Prostate gland (tissue), 2 donors: ENCODE data around the gene SLC35F4. TPM values are rescaled to one million over a fixed set of nuclear protein-coding genes. Genes with fewer than 3 reads are reported as not detected.

ENCODE experiments used
- DNase-seq: peaks from one replicate; pipeline ENCODE4 v3.0.0-alpha.2; 2019; ENCODE audit warnings: low spot score
- H3K27ac ChIP-seq, 2 donors: fragments of 200-600 bp; sonication (generic); 2 replicates each; pipeline ENCODE4 v1.5.1; 2017 to 2019
- H3K27me3 ChIP-seq: fragments of 200-600 bp; sonication (generic); replicated peaks from 2 replicates; pipeline ENCODE4 v1.5.1; 2019; ENCODE audit not compliant: insufficient read depth
- H3K36me3 ChIP-seq, 2 donors: fragments of 200-600 bp; sonication (generic); 1 replicate in 1 of 2; 2 replicates in 1 of 2; pipeline versions ENCODE4 v1.5.1 to v1.8.1; 2017 to 2019
- H3K4me1 ChIP-seq: fragments of 200-600 bp; sonication (generic); replicated peaks from 2 replicates; pipeline ENCODE4 v1.5.1; 2019
- H3K4me3 ChIP-seq, 2 donors: fragments of 200-600 bp; sonication (generic); 2 replicates each; pipeline ENCODE4 v1.5.1; 2017 to 2019
- H3K9me3 ChIP-seq: fragments of 200-600 bp; sonication (generic); 2 replicates; pipeline ENCODE4 v1.5.1; 2017
- POLR2A ChIP-seq: fragments of 450-650 bp; IDR thresholded peaks from one replicate; pipeline ENCODE4 v1.6.1; 2016; ENCODE audit warnings: antibody characterized with exemption, mild to moderate bottlenecking
- POLR2AphosphoS5 ChIP-seq: sonication (generic); formaldehyde crosslinking; IDR thresholded peaks from one replicate; pipeline ENCODE4 v1.6.1; 2017; ENCODE audit warnings: antibody characterized with exemption
- WGBS: methylation state at CpG from one replicate; pipeline ENCODE4 v1.1.5; 2018; 5-methylcytosine and 5-hydroxymethylcytosine counted together
- intact Hi-C: fragments of 100-400 bp; cut with DNase I; formaldehyde crosslinking; loops from one replicate; pipeline ENCODE4 v1.14.2; 2022
- total RNA-seq, 2 donors: library from RNA; depleted of rRNA; stranded (reverse); fragments of >200 nt; gene quantifications; one replicate each; pipeline ENCODE4 v1.1.0, GENCODE V29; 2016
- TF ChIP-seq, protein P1 (sequence below), 4 experiments: fragments of 200-600 bp in 2 of 4; fragments of 450-650 bp in 2 of 4; sonication (generic) in 2 of 4; IDR thresholded peaks; 1 replicate in 3 of 4; 2 replicates in 1 of 4; pipeline ENCODE4 v1.5.1; 2016 to 2019; ENCODE audit warnings: antibody characterized with exemption in 4 of 4, mild to moderate bottlenecking in 2 of 4, moderate library complexity in 2 of 4

SLC35F4 gene
- total RNA-seq, 2 donors from 2014 or later = 2.4 to 2.9 TPM

DNA sequence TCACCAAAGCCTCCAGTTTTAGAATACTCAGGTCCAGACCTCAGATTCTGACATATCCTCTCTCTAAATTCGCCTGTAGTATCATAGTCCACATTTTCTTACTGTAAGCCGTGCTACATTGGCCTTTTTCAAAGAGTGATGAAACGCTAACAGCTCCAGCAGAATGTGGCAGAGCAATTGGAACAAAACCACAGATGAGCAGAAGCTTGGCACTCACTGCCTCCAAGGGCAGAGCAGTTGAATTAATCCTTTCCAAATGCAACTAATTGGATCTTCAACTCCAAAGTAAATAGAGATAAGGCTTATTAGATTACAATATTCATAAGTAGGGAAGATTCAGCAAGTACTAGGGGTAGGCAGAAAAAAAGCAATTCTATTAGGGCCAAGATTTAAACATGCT lies 128.3 kb downstream of the SLC35F4 start:
- H3K9me3 ChIP-seq = no peaks in the 10 kb centered on the region
- H3K4me3 ChIP-seq = no peak overlapping the region
- H3K27ac ChIP-seq = no peak overlapping the region
- H3K27me3 ChIP-seq = no peaks in the 10 kb centered on the region
- TF ChIP-seq, protein P1, sequence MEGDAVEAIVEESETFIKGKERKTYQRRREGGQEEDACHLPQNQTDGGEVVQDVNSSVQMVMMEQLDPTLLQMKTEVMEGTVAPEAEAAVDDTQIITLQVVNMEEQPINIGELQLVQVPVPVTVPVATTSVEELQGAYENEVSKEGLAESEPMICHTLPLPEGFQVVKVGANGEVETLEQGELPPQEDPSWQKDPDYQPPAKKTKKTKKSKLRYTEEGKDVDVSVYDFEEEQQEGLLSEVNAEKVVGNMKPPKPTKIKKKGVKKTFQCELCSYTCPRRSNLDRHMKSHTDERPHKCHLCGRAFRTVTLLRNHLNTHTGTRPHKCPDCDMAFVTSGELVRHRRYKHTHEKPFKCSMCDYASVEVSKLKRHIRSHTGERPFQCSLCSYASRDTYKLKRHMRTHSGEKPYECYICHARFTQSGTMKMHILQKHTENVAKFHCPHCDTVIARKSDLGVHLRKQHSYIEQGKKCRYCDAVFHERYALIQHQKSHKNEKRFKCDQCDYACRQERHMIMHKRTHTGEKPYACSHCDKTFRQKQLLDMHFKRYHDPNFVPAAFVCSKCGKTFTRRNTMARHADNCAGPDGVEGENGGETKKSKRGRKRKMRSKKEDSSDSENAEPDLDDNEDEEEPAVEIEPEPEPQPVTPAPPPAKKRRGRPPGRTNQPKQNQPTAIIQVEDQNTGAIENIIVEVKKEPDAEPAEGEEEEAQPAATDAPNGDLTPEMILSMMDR (IDR thresholded peaks at IDR 0.05) = no peak
- TF ChIP-seq POLR2A (no peak), POLR2AphosphoS5 (no peak)
- WGBS = 79% methylated on average over 3 of the region's 3 CpGs
- intact Hi-C loops = no loop called here
- no peaks in the 10 kb centered on the region for H3K36me3 ChIP-seq
- no peak for DNase-seq
- no peaks in the 10 kb centered on the region for H3K4me1 ChIP-seq

- H3K9me3 ChIP-seq = no peaks in the 10 kb centered on the region
- no peak for DNase-seq
- WGBS = 44% methylated on average over 4 of the region's 4 CpGs
- no peaks in the 10 kb centered on the region for H3K4me1 ChIP-seq
- H3K27me3 ChIP-seq = no peaks in the 10 kb centered on the region
- no peak overlapping the region for H3K27ac ChIP-seq
- intact Hi-C loops = no loop called here
- TF ChIP-seq POLR2AphosphoS5 = no peak
- TF ChIP-seq, protein P1 (IDR thresholded peaks at IDR 0.05) = no peak
- no peak for TF ChIP-seq POLR2A
- H3K4me3 ChIP-seq = no peak overlapping the region
- no peaks in the 10 kb centered on the region for H3K36me3 ChIP-seq
These were observed 129.5 kb downstream of the SLC35F4 start for GRCh38 chr14:57736391-57736790.

GRCh38 chr14:57735276-57735675 lies 130.6 kb downstream of the SLC35F4 start:
- Histone ChIP-seq H3K4me1 (no peaks in the 10 kb centered on the region), H3K27ac (no peak overlapping the region), H3K27me3 (no peaks in the 10 kb centered on the region), H3K4me3 (no peak overlapping the region), H3K9me3 (no peaks in the 10 kb centered on the region), H3K36me3 (no peaks in the 10 kb centered on the region)
- 88% methylated on average over 1 of the region's 1 CpG for WGBS
- TF ChIP-seq POLR2A (no peak), POLR2AphosphoS5 (no peak)
- TF ChIP-seq, protein P1 (IDR thresholded peaks at IDR 0.05) = no peak
- intact Hi-C loops = no loop called here
- DNase-seq = no peak

DNA sequence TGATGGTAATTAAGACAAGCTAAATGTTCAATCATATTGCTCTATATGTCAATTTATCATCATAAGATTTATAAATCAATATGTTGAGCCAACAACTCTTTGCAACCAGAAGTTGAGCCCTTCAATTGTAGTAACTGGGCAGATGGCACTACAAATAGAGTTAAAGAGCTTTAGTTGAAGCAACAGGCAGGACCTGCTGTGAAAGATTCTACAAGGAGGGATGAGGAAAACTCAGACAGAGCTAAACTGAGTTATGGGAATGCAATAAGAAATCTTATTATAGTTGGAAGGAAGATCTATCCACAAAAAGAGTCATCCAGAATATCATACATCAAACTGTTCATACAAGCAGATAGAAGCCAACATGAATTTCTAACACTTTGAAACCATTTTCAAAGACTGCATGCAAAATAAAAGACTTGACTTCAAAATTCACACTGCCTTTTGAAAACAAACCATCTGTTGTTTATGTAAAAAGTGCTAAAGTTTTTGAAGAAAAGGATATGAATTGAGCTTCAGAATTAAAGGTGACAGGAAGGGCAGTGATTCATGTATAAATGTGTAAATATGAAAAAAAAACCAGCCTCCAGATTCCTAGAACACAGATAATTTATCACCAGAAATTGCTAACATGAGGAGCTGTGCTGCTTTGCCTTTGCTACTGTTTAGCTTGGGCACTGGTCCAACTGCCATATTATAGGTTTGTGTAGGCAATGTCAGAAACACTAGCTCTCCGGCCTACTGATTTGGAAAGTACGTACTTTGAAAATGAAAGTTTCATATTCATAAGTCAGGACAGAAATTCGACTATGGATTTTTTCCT lies 133.2 kb downstream of the SLC35F4 start:
- intact Hi-C loops = no loop called here
- Histone ChIP-seq H3K4me3 (no peak overlapping the region), H3K27me3 (no peaks in the 10 kb centered on the region), H3K9me3 (no peaks in the 10 kb centered on the region), H3K4me1 (no peaks in the 10 kb centered on the region), H3K27ac (no peak overlapping the region), H3K36me3 (no peaks in the 10 kb centered on the region)
- DNase-seq = no peak
- 10% methylated on average over 3 of the region's 3 CpGs for WGBS
- TF ChIP-seq POLR2A (no peak), POLR2AphosphoS5 (no peak)
- TF ChIP-seq, protein P1 (IDR thresholded peaks at IDR 0.05) = no peak
